GM18909 (cell line): ENCODE results near the gene UXS1.

Source experiments
- ATAC-seq: cut with Tn5 transposase; IDR thresholded peaks from one replicate; pipeline ENCODE4 v1.9.1; 2021; ENCODE audit warnings: mild to moderate bottlenecking; ENCODE audit not compliant: unreplicated experiment, poor library complexity

Gene UXS1

GRCh38 chr2:106113361-106113966, 80.6 kb downstream of the UXS1 start:
- ATAC-seq: no peak

DNA sequence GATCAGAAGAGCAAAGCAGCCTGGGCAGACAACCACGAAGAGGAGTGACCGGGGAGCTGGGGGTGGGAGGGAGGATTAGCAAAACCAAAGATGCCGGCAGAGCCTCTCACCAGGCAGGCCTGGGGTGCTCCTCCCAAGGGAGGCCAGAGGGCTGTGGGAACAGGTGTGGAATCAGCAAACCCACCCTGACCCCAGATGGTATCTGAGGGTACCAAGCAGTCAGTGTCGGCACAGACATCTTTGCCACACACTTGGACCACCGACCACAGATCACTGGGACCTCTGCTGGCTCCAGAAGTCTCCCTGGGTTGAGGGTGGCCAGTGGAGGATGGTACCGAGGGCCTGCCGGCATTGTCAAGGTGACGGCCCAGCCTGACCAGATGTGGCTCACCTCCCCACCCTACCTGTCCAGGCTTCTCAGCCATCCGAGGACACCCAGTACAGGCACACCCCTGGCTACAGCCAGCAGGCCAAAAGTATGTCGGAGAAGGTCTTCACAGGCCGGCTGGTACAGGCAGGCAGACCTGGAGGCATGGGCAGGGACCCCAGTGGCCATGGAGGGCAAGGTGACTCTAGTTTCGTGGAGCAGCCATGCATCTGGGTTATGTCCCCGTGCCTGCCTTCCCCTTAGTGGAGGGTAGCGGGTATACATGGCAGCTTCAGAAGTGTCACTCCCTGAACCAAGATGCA, 82.1 kb downstream of the UXS1 start:
- ATAC-seq: no peak

GRCh38 chr2:106109675-106110424, 84.3 kb downstream of the UXS1 start:
- no peak for ATAC-seq

GRCh38 chr2:106108791-106109190, 85.3 kb downstream of the UXS1 start:
- no peak for ATAC-seq

DNA sequence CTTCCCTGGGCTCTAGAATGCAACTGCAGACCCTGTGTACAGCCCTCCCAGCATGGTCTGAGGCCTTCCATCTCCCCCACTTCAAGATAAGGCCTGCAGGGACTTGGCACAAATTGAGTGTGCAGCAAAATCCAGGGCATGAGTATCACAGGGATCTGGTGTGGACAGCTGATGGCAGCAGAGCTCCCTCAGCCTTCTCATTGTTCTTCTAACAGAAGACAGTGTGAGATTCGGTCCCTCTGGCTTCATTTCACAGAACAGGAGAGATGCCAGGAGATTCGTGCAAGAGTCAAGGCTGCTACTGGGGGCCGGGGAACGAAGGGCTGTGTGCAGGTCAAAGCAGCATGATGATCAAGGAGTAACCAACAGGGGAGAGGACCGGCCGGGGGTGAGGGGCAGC, 85.8 kb downstream of the UXS1 start:
- ATAC-seq: no peak

GRCh38 chr2:106107509-106108131, 86.5 kb downstream of the UXS1 start:
- ATAC-seq: peak; percentile 77

DNA sequence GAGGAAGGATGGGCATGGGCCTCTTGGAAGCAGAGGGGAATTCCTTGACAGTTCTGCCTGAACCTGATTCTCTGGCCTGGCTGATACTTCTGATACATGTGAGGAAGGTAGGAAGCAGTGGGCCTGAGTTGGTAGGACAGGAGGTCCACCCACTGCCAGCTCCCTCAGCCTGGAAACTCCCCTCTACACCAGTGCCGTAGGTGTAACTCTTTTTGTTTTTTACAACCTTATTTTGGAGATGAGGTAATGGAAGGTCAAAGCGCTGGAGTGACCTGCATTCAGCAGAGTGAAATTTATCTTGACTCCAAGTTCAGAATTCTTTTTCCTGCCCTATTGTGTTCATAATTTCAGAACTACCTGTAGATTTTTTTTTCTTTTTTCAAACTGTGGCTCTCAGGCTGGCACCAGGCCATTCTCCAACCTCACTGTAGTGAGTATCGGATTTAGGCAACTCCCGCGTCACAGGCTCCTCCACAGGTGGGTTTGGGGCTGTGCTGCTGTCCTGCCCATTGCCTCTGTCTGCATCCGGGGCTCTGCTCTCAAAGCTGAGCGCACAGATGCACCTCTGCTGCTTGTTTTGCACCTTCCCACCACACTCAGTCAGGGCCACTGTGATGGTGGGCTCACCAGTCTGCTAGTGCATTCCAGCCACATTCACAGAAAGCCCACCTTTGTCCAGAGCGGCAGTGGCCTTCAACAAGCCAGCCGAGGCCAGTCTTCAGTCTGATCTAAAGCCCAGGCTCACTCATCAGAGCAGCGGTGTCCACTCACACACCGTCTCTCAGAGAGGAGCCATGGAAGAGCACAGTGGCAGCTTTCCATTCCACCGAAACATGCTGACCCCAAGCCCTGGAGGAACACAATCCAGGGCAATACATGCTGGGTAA, 87.2 kb downstream of the UXS1 start:
- peak; percentile 36 for ATAC-seq

DNA sequence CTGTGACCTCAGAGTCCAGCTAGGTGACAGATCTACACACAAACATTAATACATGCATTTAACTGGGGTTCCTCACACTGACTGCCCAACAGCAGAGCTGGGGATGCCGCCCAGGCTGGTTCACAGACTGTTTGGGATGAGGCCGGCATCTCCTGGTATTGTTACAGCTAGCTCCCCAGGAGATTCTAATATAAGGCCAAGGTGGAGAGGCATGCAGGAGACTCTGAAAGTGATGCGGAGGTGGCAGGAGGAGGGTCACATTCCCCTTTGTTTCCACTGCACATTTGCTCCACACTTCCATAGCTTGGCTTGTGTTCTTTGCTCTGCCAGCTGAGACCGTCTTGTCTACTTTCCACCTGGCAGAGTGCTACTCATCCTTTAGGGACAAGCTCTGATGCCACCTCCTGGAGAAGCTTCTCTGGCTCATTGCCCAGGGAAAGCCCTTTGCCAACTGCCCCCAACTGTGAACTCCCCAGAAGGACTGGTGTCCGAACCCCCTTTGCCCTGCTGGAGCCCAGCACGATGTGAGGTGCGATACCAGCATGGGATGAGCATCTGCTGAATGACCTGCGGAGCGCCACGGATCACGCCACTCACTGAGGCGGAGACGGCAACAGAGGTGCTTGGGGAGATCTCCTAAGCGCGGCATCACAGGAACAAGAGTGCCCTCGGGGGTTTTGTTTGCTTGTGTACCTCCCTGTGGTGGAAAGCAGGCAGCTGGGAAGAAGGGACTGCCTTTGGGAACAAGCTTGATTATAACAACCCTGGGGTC, 88.8 kb downstream of the UXS1 start:
- ATAC-seq: no peak

DNA sequence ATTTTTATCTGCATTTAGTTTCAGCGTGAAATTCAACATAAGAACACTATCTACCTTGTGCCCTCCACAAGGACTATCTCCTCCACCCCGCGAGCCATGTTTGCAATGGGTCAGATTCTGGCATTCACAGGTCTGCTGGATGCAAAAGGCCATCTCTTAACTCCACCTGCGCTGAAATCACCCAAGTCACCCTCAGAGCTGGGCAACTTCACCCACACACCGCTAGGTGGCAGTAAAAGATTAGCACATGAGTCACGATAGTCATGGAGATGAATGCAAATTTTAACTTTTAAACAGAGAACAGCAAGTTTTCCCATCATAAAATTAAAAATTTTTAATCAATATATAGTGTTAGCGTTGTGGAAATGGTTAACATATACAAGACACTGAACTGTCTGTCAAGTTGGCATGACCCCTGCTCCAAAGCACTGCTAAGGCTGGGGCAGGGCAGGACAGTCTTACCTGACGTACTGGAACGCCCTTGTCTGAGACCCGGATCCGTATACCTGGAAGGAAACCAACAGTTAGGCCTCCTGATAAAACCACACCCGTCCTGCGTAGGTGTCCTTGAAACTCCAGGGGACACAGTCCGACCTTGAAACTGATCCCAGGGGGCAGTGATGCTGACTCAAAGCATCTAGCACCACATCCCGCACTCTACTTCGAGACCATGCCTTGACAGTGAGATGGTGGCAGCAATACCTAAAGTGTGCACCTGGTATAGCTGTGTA, 89.6 kb downstream of the UXS1 start:
- ATAC-seq: peak; percentile 64

GRCh38 chr2:106099691-106100090, 94.4 kb downstream of the UXS1 start:
- ATAC-seq: no peak

DNA sequence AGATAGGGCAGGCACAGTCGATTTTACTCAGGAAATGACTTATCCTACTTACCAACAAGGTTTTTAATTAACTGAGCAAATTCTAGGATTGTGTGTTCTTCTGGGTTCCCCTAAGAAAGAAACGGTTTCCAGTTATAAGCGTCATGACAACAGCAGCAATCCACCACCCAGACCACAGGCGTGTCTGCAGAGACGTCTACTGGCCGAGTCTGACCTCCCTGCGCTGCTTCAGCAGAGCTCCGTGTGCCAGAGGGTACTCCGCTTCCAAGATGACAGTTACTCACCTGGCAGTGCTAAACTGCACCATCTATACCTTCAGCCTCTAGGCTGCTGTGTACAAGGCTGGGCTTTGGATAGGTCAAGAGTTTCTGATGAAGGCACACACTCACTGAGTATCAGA, 95.4 kb downstream of the UXS1 start:
- no peak for ATAC-seq

DNA sequence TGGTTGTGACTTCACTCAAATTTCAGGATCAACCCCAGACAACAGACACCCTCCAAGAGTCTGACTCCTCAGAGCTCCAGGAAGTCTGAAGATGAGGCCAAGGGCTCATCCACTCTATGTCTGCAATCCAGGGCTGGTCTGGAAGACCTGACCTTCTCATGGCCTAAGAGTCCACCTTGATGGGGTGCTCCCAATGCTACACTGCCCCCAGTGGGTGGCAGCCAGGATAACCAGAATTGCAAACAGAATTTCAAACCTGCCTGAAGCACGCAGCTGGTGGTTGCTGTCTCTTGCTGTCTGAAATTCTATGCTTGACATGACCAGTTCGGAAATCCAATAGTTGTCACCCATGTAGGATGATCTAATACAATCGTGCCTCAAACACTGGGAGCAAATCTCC, 96.0 kb downstream of the UXS1 start:
- no peak for ATAC-seq

DNA sequence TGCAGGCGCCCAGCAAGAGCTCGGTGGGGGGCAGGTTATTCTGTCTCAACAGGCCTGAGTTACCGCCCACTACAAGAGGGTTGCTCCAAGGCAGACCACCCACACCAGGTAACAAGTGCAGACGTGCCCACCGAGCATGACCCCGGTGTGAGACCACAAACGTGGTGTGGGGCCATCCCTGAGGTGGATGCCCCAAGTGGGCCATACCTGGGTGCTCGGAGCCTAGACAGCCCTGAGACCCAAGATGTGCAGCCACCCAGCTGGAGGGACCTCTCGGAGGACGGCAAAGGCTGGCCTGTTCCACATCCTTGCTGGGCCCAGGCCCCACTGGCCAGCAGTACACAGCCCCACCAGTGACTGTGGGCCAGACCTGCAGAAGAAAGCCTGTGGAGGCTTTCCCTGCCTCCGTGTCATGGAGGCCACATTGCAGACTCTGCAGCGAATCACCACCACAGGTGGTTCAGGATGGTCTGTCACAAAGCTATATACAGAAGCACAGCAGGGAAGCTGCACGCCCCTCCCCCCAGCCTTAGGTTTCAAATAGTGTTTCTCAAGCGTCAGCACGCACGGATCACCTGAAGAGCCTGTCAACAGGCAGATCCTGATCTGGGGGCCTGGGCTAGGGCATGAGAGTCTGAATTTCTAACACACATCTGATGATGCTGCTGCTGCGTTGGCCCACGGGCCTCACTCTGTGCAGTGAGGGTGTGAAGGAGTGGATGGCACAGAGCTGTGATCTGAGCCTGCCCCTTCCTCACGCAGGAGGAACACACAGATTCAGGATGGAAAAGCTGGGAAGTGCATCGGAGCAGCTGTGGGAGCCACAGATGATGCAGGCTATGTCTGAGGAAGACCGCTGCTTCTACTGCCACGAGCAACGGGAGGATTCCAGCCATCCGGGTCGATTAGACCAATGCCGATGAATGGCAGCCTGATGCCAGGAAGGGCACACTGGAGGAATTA, 96.8 kb downstream of the UXS1 start:
- ATAC-seq: no peak

- no peak for ATAC-seq
Measured at GRCh38 chr2:106096299-106097037, 97.6 kb downstream of the UXS1 start.

DNA sequence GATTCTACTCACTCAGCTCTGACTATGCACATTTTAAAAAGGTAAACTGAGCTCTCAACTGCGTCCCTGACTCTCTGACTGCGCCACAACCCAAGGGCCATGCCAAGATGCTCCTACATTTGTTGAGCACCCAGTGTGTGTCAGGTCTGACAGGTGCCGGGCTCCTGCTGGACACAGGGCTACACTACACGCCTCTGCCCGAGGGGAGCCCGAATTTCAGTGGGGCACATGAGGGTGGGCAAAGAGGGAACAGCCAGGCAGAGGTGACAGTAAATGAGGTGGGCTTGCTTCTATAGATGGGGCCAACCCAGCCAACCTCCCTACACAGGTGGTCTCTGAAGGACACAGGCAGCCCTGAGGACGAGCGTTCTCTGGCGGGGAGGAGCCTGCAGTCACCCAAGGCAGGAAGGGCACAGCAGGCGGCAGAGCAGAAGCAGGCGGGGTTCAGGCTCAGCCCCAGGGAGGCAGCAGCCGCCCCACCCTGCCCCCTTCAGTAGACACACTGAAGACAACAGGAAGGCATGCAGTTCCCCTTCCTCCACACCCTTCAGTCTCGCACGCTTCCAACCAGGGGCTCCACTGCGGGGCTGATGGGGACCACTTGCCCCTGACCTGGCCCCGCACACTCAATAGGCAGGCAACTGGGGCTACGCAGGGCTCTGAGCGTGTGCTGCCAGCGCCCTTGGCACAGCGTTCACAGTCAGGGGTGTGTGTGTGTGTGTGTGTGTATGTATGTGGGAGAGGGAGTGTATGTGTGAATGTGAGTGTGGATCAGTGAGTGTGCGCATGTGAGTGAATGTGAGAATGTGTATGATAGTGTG, 98.4 kb downstream of the UXS1 start:
- no peak for ATAC-seq

- no peak for ATAC-seq
Measured at GRCh38 chr2:106094131-106094841, 99.8 kb downstream of the UXS1 start.
